Activated CD8-positive, alpha-beta memory T cell treated with anti-CD3 and anti-CD28 coated beads, Interleukin-2, amount 50 U/mL, for 24 hours (primary cell): Measurements from ENCODE around the gene DCAF6.

Experiments
- DNase-seq: peaks from one replicate; pipeline ENCODE4 v3.0.0-alpha.2; 2020; ENCODE audit errors: extremely low read depth

Gene DCAF6

DNA sequence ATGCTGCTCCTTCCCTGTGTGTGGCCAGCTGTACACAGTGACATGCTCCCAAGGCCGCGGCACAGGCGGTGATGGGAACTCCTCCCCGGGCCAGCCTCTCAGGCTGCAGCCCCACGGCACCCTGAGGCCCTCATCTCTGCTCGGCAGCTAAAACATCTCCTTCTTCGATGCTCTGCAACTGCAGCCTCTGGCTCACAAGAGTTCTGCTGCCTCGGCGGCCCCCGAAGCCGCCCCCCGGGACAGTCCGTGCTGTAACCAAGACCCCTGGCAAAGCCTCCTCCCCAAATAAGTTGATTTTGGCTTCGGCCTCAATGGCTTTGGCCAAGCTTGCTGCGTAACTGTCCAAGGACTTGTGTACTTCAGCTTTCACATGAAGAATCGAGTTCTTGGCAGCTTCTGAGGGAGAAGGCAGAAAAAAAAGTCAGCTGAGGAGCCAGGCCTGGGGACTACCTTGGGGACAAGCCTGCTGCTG is 149.0 kb downstream of the DCAF6 start:
- no peak for DNase-seq

DNA sequence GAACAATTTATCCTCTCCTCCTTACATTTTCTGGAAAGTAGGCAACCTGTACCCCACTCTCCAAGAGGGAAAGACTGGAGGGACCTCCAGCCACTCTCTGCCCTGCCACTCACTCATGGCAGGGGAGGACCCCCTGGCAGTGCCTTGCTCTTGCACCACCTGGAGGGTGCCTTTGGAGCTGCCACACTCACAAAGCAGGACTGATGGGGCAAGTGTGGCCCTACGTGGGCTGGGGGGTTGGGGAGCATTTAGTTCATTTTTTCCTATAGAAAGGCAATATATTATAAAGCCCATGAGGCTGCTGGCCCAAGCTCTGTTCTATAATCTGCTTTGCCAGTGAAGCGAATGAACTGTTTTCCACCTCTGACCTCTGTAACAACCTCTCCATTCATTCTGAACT is 150.0 kb downstream of the DCAF6 start:
- DNase-seq, result no peak

GRCh38 chr1:168087696-168088095 is 151.2 kb downstream of the DCAF6 start:
- DNase-seq, result no peak

DNA sequence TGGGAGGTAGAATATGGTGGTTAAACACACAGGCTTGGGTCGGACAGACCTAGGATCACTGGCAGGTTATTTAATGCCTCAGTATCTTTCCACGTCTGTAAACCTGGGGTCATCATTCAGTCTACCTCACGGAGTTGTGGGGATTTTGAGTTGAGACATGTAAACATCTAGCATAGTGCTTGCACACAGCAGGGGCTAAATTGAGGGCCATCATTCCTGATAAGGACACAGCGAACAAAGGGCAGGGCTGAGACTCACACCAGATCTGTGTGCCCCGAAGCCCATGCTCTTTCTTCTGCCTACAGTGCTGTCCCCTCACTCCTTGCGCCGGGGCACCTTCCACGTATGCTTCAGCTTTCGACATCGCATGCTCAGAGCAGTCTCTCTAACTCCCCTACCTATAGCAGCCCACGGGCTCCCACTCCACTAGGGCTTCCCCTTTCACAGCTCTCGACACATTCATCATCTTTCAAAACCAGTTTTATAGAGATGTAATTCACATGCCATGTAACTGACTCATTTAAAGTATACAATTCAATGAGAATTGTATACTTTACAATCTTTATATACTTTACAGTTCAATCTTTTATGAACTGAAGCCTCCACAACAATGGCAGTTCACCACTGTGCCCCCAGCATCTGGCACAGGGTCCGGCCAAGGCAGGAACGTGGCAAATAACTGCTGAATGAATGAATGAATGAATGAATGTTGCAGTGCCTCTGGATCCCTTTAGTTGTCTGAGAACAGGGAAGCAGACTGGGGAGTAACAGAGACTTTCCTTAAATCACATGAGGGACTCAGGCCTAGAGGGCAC is 152.2 kb downstream of the DCAF6 start:
- no peak for DNase-seq

DNA sequence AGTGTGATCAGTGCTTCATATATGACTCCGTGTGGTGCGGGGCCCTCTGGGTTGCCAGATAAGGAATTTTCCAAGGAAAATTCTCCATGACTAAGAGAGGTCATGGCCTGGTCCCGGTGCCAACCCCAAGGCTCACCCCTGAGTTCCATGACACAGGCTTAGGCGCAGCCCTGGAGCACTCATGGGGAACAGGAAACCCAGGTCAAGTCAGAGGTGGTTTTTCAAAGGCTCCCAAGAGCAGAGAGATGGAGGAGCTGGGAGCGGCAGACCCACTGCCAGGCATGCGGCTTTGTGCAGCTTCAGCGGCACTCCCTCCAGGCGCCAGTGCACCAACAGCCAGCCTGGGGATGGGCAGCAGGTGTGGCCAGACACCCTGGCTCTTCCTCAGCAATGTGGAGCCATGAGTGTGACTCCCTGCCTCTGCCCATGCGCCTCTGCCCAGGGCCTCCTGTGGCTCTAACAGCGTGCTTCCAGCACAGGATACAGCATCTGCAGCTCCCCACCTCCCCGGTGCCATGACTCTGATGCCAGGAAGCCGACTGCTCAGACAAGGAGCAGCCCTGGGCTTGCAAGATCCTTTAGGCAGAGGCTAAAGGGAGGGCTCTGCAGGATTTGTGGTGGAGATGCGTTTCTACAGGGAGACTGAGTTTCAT is 153.0 kb downstream of the DCAF6 start:
- no peak for DNase-seq

DNA sequence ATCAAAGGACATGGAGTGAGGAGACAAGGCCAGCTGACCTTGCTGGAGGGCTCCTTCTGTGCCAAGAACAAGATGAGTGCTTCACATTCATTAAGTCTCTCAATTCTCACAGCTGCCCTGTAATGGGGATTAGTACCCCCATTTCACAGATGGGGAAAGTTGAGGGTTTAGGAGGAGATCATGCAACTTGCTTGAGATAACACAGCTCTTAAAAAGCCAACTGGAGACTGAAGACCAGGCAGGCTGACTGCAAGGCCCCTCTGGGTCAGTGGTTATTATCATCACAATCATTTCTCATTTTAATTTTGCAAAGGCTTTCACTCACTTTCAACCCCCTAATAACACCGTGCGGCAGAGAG is 153.5 kb downstream of the DCAF6 start:
- DNase-seq, result no peak

DNA sequence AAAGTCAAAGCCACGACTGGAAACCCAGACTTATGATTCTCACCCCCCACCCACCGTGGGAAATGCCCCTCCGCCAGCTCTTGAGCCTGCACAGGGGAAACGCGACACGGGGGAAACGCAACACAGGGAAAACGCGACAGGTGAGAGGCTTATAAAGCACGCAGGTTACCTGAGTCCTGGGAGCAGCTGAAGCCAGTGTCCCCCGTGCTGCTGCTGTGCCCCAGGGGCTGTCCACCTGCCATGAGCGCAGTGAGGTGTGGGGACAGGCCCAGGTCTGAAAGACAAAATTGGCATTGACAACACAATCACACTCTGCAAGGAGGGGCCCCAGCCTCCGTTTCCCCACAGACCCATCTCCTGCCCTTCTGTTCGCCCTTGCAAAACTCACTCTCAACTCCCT is 153.9 kb downstream of the DCAF6 start:
- no peak for DNase-seq

- DNase-seq, result no peak
Observed at GRCh38 chr1:168091063-168091462, 154.6 kb downstream of the DCAF6 start.

- DNase-seq, result no peak
Observed at GRCh38 chr1:168091720-168092550, 155.5 kb downstream of the DCAF6 start.

DNA sequence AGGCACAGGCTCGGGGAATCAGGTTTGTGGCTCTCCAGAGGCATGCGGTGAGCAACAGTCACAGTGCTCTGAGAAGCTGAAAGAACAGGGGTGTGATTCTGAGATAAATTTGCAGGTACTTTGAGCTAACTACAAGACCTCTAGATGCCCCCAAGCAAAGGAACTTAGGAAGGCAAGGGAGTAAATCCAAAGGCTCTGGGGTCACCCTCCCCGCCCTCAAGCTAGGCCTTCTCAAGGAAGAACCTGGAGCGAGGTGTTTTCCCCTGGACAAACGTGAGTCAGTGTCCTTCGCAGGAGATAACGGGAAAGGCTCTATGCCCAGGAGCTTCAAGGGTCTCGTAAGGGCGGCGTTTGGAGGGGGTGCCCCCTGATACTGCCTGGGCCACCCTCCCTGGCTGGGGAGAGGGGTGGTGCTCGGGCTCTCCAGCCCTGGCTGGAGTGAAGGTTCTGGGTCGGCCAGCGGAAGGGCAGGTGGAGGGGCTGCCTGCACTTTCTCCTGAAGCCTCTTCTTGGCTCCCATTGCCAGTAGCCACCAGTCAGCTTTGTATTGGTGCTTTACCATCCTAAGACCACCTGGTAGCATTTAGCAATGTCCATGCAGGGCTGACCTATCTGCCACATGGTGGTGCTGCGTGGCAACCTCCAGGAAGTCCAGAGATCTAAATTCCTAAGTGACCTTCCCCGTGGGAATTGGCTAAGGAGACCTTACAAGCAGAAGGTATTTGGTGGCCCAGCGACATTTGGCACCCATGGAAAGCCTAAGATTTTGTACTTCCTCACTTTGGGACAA is 156.3 kb downstream of the DCAF6 start:
- DNase-seq, result no peak

- DNase-seq, result no peak
Observed at GRCh38 chr1:168093616-168094015, 157.1 kb downstream of the DCAF6 start.

- no peak for DNase-seq
Observed at GRCh38 chr1:168095476-168095875, 159.0 kb downstream of the DCAF6 start.

GRCh38 chr1:168096296-168097165 is 160.0 kb downstream of the DCAF6 start:
- DNase-seq, result no peak

DNA sequence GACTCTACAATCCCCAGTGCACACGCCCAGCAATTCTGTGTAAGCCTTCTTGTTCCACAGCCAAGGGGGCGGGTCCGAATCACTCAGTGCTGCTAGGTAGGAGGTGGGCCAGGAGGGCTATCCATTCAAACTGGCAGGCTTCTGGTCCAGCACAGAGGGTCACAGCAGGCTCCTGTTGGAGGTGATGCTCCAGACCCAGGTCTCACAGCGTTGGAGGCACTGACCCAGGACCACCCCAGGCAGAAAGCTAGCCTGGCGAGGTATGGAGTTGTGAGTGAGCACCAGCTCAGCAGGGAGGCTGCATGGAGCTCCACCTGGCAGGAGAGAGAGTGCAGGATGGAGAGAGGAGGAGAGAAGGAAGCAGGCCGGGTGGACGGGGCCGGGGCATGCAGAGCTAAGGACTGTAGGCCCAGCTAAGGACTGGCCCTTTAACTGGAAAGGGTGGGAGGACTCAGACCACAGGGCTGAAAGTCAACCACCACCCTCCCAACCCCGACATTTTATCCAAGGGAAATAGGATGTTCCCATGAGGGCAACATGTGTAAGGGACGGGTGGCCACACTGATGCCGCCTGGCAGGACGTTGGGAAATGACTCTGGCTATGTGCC is 161.5 kb downstream of the DCAF6 start:
- DNase-seq, result no peak

DNA sequence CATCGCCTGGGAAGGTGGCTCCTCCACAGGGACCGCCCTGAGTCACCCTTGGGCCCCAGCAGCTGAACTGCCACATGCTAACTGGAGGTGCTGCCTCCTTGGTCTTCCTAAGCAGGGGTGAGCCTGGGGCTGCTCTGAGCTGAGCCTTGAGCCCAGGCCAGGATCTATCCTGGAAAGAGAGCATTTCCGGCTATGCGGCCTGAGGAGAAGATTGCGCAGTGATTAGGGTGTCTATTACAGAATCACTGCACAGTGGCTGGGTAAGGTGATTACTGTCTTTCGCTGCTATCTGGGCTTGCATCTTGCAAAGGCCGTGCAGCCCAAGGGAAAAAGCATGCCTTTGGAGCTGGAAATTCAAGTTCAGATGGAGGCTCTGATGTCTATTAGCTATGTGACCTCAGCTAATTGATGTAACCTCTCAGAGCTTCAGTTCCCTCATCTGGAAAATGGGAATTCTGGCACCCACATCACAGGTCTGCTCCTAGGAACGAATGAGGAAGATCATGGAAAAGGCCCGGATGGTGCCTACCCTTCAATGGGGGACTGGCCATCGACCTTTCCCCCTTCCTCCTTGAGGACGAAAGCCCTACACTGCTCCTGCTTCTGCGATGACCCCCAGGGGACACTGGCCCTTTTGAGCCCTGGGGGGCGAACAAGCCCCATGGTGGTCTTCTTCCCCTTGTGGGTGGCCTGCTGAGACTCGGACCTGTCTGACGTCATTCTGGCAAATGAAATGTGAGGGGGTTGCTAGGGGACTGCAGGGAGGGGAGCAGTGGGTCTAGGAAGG is 162.2 kb downstream of the DCAF6 start:
- DNase-seq, result no peak

- DNase-seq, result no peak
Observed at GRCh38 chr1:168099337-168099801, 162.9 kb downstream of the DCAF6 start.

GRCh38 chr1:168100315-168101002 is 164.0 kb downstream of the DCAF6 start:
- DNase-seq, result no peak

GRCh38 chr1:168101336-168101735 is 164.9 kb downstream of the DCAF6 start:
- DNase-seq, result no peak

GRCh38 chr1:168102487-168102886 is 166.0 kb downstream of the DCAF6 start:
- no peak for DNase-seq
